HG03095 (cell line): ENCODE data around the gene BANF1.
A peak's percentile ranks its signal among the peaks of the same experiment; 100 is the strongest.

Experiments
- ATAC-seq: cut with Tn5 transposase; IDR thresholded peaks from one replicate; pipeline ENCODE4 v1.9.1; 2021; ENCODE audit warnings: moderate library complexity; ENCODE audit not compliant: unreplicated experiment

Gene BANF1

DNA sequence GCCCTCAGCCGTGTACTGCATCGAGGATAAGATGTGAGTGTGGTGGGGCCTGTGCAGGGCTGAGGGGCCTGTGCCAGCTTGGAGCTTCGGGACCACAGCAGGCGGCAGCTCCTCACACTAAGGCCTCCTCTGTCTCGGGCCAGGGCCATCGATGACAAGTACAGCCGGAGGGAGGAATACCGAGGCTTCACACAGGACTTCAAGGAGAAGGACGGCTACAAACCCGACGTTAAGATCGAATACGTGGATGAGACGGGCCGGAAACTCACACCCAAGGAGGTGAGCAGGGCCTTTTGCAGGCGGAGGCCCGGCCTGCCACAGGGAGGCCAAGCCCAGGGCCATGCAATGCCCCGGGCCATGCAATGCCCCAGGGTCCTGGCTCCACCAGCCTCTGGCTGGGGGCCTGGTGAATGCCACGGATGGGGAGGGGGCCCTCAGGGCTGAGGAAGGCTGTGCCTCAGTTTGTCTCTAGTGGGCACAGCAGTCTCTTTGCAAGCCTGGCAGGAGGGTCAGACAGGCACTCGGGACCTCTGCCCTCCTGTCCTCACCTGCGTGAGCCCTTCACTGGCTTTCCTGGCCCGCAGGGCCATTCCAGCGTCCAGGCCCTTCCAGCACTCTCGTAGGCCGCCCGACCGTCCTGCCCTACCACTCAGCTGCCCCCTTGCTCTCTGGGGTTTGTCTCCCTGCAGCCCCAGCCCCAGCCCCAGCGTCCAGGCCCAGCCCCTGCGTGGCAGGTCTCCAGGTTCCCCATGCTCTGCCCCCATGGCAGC lies 24.5 kb upstream of the BANF1 start:
- no peak for ATAC-seq

DNA sequence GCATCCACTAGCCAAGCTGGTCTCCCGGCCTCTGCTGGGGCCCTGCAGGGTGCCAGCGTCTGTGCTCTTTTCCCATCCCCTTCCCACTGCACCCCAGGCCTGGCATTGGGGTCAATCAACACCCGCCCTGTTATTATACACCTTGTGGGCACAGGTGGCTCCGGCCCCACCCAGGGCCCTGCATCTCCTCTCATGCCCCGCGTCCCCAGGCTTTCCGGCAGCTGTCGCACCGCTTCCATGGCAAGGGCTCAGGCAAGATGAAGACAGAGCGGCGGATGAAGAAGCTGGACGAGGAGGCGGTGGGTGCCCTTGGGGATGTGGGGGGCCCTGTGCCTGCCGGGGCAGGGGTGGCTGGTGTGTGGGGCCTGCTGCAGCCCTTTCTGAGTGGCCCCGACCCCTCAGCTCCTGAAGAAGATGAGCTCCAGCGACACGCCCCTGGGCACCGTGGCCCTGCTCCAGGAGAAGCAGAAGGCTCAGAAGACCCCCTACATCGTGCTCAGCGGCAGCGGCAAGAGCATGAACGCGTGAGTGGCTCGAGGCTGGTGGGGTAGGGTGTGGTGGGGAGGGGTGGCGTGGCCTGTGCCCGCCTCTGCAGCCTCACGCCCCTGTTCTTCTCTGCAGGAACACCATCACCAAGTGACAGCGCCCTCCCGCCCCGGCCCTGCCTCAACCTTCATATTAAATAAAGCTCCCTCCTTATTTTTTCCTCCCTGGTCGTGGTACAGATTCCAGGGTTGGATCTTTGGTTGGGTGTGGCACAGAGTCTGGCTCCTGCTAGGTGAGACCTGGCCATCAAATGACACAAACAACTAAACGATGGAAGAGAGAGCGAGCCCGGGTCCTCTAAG lies 23.7 kb upstream of the BANF1 start:
- no peak for ATAC-seq

DNA sequence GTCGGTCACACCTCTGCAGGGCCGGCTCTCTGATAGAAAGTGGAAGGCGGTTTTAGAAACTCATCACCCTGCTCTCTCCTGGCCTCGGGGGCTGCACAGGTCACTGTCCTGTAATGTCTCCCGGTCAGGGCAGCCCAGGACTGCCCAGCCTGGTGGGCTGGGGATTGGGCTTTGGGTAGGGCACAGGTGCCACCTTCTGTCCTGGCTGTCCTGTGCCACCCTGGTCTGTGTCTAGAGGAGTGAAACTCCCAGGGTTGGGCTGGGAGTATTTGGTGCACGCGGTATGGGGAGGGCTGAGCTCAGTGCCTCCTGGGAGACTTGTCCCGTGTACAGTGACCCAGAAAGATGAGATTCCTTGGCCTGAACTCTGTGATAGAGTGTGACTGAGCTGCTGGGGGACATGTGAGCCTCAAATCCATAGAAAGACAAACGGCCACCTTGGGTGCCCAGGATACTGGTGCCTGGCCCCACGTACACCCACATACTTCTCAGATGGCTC lies 23.0 kb upstream of the BANF1 start:
- ATAC-seq = no peak

DNA sequence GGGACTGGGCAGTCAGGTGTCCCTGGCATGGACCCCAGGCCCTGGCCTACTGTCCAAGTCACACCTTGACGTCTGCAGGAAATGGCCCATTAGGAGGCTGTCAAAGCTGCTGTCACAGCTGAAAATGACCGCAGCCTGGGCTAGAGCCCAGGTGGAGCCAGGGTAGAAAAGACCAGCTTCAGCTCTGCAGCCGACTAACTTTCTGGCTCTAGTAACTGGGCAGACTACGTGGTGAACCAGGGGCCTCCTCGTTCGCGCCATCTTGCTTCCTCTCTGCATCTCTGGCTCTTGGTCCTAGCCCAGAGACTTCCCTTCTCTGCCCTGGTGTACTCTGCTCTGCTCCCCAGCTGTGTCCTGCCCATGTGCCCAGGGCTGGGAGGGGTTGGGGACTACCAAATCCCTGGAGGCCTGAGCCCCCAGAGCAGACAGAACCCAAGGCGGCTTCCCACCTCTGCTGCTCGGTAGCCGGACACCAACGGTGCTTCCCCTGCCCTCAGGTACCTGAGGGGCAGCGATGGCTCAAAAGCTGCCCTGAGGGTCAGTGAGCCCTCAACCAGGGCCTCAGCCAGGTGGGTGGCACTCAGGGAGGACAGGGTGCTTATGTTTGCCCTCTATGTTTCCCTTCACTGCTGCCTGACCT lies 21.1 kb upstream of the BANF1 start:
- no peak for ATAC-seq

DNA sequence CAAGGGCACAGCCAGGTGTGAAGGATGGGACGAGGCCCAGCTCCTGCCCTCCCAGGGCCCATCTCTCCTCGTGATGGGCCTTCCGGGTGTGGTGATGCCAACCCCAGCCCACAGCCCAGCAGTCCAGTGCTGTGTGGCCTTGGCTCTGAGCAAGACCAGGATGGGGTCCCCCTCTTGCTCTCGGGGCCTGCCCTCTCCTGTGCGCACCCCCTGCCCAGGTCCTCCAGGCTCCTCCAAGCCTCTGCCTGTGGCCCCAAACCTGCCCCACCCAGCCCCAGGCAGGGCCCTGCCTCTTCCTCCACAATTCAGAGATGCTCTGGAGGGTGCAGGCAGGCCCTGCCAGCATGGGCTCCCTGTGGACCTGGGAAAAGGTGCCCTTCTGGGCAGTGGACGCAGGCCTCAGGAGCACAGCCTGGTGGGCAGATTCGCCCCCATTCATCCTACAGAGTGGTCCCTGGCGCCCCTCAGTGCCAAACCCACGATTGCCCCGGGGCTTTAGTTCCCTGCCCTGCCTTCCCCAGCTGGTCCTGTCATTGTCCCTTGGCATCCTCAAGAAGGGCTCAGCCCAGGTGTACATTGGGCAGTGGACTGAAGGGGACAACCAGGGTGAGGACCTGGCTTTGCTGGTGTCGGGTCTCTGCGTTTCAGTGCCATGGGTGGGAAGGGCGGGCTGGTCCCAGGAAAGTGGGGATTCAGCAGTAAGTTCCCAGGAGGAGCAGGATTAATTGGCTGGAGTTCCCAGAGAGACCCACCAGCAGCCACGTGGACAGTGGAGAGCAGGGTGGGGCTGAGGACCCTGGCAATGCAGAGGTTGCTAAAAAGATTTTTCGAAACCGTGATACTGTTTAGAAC lies 20.1 kb upstream of the BANF1 start:
- ATAC-seq = no peak

DNA sequence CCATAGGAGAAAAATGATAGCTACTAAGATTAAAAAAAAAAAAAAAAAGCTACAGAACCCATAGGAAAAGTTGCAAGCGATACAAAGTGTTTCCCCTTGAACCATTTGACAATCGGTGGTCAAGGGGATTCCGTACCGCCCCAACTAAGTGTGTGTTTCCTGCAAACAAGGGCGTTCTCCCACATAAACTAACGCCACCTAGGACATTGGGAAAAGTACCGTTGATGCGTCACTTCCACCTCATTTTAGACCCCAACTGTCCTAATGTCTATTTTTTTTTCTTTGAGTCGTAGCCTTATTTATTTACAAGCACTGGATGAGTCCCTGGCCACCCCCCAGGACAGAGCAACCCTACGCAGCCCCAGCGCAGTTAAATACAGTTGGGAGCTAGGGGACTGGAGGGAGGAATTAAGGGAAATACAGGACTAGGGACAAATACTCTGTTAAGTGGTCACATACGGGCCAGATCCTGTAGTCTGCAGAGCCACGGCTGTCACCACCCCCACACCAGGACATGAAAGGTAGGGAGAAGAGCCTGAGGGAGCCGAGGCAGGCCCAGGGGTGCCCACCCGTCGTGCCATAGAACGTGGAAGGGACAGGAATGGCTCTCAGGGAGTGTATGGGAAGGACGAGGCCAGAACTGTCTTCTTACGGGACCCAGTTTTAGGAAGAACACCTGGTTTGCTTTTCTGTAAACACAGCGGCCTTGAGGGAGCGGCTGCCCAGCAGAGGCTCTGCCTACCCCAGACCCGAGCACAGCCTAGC lies 19.3 kb upstream of the BANF1 start:
- ATAC-seq = no peak

DNA sequence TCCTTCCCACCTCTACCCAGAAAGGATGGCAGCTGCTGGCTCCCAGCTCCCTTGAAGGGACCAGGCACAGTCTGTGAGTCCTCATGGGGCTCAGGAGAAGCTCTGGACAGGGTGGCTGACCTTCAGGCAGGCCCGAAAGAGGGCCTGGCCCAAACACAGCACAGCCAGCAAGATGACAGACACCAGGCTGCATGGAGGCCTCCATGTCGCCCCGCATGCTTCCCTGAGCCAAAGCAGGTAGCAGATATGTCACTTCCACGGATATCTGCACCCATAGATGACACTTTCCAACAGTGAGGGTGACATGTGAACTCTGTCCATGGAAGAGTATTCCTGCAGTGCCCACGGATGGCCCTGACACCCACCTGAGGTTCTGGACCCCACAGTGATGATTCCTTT lies 18.7 kb upstream of the BANF1 start:
- no peak for ATAC-seq

DNA sequence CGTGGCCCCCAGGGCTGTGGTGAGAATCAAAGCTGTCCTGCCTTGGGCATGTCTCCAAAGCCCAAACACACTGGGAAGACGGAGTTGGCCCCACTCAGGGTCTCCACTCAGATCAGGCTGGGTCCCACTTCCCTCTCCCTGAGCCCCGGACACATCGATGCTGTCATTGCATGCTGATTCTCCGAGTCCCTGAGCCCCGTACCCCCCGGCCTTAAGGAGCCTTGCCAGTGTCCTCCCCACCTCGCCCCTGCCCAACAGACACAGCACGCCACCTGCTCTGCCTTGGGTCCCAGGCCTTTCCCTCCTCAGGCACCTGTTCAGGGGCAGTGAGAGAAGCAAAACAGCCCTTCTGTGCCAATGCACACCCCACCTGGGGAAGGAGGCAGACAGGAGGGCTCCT lies 15.0 kb upstream of the BANF1 start:
- no peak for ATAC-seq

DNA sequence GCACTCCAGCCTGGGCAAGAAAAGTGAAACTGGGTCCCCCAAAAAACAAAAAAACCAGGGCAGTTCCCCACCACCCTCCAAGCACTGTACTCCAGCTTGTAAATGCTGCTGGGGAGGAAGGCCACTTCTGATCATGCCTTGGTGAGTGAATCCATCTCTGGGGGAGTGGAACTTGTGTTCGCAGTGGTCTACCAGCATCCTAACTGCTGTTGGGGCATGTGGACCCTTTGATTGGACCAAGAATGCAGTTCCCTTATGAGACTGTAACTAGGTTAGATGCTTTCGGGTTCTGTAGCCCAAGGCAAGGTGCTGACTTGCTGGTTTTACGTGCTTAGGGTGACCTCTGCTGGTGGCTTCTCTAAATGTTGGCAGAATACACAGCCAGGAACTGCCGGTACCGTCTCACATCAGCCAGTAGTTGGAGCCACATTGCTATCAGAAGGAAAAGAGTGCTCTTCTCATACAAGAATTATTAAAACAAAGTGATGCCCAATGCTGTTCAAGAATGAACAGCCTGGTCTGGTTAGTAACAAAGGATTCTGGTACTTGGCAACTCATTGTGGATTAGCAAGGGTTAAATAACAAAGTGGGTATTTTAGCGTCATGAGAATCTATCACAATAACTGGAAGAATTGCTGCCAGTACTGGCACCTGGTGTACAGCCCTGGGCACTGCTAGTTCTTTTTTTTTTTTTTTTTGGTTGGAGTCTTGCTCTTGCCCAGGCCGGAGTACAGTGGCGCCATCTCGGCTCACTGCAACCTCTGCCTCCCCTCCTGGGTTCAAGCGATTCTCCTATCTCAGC lies 13.3 kb upstream of the BANF1 start:
- peak; percentile 80 for ATAC-seq

DNA sequence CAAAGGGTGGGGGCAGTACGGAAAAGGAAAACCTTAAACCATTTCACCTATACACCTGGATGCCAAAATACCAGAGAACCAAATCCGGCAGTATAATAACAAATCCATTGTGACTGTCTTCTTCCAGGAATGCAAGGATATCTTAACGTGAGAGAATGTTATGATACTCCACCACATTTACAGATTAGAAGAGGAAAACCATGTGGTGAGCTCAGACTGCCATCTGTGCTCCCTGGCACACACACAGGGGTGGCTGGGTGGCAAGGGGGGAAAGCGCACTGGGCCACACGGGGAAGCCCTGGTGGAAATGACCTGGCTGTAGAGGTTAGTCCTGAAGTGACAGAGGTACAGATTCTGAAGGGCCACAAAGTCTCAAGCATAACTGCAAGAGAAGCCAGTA lies 10.2 kb upstream of the BANF1 start:
- ATAC-seq = no peak

DNA sequence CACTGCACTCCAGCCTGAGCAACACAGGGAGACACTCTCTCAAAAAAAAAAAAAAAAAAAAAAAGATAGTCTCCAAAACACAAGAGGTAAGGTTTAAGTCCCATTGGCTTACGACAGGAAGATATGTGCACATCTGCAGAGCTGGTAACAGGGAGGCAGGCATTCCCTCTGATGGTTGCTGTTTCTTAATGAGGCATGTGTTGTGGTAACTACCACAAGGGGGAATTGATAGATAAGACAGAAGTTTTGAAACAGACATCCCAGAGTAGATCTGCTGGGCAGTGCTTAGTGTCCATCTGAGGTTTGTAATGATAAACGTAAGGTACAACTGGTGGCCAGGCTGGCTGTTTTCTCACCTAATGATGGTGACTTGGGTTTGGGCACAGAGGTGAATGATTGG lies 5.0 kb upstream of the BANF1 start:
- no peak for ATAC-seq

DNA sequence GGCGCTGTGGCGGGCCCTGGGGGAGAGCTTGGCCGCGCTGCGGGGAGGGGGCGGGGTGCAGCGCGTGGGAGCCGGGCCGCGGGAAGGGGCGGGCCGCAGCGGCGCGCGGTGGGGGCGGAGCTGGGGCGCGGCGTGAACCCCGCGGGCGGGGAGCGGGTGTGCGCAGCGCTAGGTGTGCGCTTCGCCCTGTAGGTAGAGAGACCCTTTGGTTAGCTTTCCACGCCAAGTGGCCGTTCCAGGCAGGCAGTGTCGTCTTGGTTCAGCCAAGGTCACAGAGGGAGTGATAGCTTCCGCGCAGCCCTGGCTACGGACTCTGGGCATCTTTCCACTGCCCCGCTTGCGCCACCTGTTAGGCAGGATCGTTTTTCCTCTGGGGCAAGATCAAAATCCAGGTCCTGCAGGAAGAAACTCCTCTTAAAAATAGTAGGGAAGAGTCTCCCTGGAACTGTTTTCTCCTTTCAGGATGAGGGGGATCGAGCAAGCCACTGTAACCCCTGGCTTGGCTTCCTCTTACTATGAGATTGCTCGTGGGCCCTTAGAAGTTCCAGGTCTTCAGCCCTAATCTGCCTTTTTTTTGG lies 434 bp downstream of the BANF1 start:
- peak; percentile 34 for ATAC-seq

DNA sequence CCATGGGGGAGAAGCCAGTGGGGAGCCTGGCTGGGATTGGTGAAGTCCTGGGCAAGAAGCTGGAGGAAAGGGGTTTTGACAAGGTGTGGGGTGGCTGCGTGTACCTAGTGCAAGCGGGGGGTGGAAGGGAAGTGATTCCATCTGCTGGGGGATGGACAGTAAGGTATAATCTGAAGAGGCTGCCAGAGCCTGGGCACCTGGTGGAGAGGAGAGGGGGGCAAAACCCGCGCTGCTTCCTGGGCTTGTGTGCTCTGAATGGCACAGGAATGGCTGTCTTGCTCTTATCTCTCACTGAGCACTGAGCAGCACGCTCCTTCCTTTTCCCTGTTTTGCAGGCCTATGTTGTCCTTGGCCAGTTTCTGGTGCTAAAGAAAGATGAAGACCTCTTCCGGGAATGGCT lies 988 bp downstream of the BANF1 start:
- ATAC-seq = no peak

DNA sequence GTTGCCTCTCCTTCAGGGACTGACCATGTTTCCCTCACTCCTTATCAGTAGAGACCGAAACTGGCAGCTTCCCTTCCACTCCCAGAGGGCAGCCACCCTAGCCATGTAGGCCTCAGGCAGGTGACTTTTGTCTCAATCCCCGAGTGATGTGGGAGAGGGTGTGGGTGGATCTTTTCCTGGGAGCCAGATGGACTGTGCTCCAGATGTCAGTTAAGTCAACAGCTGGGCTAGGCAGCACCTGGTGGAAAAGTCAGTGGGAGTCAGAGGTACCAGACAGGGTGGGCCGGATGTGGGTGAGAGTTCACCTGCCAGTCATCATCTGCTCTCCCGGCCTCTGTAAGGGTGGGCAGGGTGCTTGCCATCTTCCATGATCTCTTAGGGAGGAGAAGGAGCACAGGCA lies 1.9 kb downstream of the BANF1 start:
- ATAC-seq = no peak

DNA sequence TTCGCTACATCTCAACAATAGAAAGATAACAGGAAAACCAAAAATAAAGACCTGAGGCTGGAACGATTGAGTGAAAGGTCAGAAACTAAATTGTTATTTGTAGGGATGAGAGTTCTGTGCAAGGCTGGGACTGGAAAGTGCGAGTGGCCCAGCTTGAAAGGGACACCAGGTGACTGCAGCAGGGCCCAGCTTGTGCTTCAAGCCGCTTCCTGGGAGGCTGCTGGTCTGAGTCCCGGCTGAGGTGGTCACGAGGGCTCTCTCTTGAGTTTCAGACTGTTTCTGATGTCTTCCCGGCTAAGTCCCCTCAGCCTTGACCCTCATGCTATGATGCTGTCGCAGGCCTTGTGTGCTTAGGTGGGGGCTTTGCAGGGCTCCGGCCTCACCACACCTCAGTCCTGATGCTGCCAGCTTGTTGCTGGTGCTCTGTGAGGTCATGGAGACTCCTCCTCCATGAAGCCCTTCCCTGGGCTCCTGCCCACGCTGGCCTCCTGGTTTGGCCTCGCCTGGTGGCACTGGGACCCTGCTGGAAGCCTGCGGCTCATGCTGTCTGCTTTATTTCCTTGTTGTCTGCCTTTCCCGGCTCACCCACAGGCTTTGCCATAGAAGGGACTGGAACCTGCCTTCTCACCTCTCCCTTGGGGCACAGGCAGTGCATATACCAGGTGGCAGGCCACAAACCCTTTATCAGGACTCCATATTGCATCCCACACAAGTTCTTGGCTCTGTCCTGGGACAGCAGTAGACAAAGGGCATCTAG lies 4.0 kb downstream of the BANF1 start:
- no peak for ATAC-seq

DNA sequence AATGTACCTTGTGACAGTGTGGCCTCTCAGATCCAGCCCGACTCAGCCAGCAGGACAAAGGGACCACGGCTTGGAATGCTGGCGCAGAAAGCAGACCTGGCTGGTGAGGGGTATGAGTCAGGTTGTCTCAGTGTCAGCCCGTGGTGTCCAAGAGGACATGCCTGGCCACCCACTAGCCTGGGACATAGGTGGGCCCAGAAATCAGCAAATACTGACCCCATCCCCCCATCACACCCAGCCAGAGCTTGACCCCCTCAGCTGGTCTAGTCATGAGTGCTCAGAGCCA lies 4.5 kb downstream of the BANF1 start:
- no peak for ATAC-seq

DNA sequence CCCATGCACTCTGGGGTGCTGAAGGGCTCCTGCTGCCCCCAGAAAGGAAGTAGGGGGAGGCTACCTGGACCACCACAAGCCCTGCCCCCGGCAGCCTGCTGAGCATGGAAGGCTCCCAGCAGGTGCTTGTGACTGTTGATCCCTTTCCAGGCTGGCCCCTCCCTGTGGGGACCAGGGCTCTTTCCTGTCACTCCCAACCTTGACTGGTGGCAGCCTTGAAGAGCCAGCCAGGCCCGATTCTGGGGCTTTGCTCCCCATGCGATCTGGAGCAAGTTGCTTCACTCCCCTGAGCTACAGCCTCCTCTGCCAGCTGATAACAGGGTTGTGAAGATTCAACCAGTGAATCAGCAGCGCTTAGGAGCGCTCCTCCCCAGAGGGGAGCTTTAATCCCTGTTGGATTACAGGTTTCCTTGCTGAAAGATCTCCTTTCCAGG lies 4.9 kb downstream of the BANF1 start:
- ATAC-seq = no peak

DNA sequence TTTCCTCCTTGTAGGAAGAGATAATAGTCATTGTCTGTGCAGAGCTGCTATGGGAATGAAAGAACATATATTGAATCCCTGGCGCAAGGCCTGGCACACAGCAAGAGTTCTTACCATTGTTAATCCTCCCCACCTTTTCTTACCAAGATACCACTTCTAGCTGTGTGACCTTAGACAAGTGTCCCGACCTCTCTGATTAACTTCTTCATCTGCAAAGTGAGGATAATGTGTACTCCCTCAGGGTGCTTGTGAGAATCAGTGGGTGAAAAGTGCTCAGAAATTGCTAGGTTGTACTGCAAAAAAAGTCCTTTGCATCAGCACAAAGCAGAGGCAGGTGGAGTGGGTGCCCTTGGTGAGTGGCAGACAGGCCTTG lies 5.8 kb downstream of the BANF1 start:
- no peak for ATAC-seq
